Activated naive CD4-positive, alpha-beta T cell (primary cell): ENCODE results near the gene NMNAT1.
A peak's percentile ranks its signal among the peaks of the same experiment; 100 is the strongest.
"Not testable (repeated sequence)": the region's sequence is repeated elsewhere in the genome, so short reads cannot be mapped to it uniquely, and the experiment has no call there.

Experiments
- DNase-seq, 4 experiments: peaks; one replicate each; lab custom pipeline; 2025; lab: John Stamatoyannopoulos, UW

The NMNAT1 gene

DNA sequence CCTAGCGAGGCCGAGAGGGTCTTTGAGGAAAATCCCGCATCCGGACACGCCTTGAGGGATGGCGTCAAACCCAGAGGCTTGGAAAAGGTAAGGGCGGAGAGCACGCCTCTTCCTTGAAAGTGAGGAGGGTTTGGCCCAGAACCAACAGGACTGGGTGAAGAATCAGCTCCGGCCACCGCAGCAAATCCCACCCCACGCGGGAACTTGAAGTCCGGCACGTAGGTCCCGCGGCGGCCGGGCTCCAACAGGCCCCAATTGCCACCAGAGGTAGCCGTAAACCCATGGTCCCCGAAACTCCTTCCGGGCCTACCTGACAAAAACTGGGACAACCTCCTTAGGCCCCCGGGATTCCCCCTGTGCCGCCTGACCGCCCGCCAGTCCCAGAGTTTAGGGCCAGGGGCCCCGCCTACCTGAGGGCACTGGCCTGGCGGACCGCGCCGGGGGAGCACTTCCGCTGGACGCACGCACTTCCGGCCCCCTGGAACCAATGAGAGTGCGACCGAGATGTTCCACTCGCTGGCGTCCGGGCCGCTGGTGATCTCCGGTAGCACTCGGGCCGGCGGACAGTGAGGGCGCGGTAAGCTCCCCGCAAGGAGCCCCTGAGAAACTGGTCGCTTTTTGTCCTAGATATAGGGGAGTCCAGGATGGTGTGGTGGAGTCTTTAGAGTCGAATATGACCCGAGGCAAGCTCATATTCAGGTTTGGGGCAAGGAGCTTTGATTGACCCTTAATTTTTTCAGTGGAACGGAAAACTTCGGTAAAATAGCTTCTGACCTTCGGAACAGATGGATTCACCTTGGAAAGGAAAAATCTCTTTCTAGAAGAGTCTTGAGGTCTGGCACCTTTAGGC lies at the start of gene NMNAT1, which contains the start of gene LZIC:
Gene NMNAT1 (plus strand): TSS at position 537 of the 850 bp plus-strand sequence. CDS start 28,599 bp downstream, outside the sequence.
Gene LZIC (minus strand): TSS at position 453 of the 850 bp plus-strand sequence. CDS start 6,772 bp downstream, outside the sequence.
- peak; percentile 62 to 76 (median 74) for DNase-seq

DNA sequence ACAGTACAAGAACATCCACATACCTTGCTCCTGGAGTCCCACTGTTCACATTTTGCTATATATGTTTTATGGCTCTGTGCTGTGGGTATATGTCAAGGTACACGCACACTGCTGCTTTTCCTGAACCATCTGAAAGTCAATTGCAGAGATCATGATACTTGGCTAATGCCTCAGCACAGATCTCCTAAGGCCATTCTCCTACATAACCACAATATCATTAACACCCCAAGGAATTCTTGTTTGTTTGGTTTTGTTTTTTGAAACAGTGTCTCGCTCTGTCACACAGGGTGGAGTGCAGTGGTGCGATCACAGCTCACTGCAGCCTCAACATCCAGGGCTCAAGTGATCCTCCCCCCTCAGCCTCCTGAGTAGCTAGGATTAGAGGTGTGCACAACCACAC lies 49.2 kb upstream of the NMNAT1 start:
- no peak for DNase-seq

DNA sequence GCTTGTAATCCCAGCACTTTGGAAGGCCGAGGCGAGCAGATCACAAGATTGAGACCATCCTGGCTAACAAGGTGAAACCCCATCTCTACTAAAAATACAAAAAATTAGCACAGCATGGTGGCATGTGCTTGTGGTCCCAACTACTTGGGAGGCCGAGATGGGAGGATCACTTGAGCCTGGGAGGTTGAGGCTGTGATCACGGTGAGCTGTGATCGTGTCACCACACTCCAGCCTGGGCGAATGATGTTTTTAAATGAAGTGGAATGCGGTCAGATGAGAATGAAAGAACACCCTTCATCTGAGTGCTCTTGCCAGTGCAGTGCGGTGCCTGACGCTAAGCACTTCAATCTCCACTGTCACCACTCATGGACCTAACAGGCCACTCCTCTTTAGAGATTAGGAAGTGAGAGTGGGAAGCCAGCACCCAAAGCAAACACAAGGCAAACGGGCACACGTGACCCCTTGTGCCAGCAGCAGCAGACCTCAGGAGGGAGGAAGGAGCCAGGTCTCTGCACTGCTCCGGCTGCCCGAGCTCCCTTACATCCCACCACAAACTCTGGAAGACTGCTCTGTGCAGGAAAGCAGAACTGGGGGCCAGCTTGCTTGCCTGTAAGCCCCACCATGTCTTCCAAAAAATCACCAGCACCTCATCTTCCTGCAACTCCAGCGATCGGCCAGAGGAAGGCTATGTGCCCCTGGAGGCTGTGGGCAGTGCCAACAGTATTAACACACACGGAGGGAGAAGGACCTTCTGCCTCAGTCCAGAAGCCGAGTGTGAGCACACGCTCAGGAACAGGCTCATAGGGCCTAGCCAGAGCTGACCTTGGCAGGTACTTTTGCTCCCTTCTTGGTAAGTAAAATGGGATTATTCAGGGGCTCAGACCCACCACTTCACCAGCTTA lies 42.9 kb upstream of the NMNAT1 start:
- DNase-seq = no peak

DNA sequence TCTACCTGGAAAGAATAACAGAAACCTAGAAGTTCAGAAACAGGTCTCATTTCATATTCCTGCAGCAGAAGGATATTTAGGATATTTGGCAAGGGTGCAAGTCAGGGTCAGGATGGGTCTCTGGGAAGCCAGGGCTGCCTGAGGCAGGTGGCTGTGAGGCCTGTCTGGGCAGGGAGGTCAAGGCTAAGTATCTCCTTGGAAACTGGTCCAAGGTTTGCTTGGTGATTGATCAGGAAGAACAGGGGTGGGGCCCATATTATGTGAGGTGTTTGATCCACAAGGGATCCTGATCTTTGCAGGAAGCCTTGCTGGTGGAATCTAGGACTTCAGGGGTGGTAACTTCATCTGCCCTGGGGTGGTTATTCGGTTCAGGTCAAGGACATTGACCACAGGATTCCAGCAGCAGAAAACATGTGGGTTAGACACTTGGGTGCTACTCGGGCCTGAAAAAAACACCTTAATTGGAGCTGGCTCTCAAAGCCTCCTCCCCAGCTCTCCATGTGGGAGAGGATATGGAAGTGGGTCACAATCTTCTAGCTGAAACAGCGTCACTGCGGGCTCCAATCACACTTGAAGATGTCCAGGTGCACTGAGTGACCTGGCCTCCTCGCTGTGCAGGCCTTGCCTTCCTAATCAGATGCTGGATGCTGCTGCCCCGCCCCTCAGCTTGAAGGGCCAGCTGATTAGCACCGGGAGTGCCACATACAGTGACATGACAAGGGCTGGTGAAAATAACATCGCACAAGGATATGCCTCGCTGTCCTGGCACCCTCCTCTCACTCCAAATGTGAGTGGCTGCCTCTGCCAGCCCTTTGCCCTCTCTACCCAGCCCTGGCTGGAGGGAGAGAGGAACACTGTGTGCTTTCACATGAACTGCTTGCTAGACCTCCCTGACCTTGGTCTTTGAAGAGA lies 41.9 kb upstream of the NMNAT1 start:
- no peak for DNase-seq

DNA sequence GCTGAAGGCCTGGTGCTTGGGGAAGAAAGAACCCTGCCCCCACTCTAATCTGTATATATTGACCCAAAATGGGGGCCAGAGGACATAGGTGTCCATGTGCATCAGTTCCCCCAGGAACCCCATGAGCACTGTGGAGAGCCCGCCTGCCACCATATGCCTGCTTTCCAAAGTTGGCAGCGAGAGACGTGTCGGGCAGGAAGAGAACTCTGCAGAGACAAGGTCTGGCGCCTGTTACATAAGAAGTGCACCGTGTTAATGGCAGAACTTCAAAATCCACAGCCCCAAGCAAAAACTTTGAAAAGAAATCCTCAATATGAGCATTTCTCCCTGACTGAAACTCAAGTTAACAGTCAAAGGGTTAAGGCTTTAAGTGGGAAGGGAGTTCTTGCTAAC lies 41.2 kb upstream of the NMNAT1 start:
- DNase-seq = no peak

DNA sequence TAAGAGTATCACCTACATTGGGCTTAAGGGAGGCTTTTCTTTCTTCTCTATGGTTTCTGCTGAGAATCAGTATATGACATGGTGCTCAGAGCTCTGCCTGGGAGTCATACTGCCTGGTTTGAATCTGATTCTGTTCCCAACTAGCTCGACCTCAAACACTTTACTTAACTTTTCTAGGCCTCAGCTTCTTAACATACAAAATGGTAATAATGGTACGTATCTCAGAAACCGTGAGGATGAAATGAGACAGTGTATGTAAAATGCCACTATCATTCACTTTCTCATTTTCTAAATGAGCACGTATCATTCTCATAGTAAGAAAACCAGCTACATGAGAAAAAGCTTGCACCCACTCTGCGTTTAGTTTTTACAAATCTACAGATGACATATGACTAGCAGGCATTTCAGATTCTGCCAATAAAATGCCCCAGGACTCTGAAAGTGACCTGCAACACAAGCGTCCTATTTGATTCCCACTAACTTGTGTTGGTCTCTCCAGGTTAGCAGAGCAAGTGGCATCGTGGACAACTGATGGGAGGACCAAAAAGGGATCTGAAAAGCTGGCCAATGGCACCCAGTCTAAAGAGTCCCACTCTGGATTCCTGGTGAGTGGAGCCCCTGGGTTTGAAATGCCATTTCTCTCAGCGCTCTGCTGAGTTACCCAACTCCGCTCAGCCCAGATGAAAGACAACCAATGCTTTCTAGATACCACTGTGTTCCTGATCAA lies 39.3 kb upstream of the NMNAT1 start:
- no peak for DNase-seq

- DNase-seq = no peak
Observed at GRCh38 chr1:9904596-9904995, 38.7 kb upstream of the NMNAT1 start.

DNA sequence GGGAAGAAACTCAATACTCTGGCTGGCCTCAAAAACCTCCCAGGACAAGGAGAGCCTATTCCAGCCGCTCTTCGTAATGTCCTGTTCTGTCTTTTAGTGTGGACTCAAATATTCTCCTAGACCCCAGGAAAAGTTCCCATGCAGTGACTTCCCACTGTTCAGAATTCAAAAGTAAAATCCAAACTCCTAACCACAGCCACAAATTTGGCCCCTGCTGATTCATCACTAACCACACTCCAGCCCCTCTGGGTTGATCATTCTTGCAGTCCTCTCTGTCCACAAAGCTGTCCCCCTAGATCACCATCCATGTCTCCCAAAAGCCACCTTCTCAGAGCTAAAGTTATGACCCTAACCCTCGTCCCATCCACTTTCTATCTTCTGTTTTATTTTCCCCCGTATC lies 38.3 kb upstream of the NMNAT1 start:
- no peak for DNase-seq

DNA sequence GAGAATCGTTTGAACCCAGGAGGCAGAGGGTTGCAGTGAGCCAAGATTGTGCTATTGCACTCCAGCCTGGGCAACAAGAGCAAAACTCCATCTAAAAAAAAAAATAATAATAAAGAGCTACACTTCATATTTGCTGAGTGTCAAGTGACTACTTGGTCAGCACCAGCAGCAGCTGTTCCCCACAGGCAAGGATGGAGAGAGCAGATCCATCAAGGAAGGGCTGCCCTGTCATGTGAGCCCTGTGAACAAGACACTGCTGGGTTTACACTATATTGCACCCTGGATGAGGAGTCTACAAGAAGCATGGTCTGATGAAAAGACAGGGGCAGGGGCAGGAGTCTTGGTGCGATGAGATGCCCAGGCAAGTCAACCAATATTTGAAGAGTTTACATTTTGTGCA lies 36.8 kb upstream of the NMNAT1 start:
- DNase-seq = no peak

- no peak for DNase-seq
Observed at GRCh38 chr1:9907441-9907840, 35.8 kb upstream of the NMNAT1 start.

DNA sequence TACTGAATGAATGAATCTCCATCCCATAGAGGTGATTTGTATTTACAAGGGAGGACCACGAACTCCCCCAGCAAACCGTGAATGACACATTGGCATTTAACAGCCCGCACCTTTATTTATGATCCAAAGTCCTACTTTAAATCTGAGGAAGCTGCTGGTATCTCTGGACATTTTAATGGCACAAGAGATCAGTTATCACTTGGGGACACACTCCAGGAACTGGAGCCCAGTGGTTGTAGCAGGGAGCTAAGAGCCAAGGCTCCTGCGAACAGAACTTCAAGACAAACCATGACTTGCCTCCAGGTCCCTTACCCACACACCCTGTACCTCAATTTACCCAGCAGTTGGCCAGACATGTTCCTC lies 34.4 kb upstream of the NMNAT1 start:
- DNase-seq = no peak

GRCh38 chr1:9909234-9910046 lies 33.8 kb upstream of the NMNAT1 start:
- peak in 1 of 4 experiments; percentile 24 for DNase-seq

- DNase-seq = no peak
Observed at GRCh38 chr1:9910076-9910422, 33.2 kb upstream of the NMNAT1 start, which contains the start of gene CTNNBIP1. CTNNBIP1 (minus strand) TSS chr1:9910269; CDS start chr1:9872064, 38,205 bp downstream.

GRCh38 chr1:9910423-9911178 lies 32.7 kb upstream of the NMNAT1 start:
- DNase-seq = peak; percentile 99 to 100 (median 100)

DNA sequence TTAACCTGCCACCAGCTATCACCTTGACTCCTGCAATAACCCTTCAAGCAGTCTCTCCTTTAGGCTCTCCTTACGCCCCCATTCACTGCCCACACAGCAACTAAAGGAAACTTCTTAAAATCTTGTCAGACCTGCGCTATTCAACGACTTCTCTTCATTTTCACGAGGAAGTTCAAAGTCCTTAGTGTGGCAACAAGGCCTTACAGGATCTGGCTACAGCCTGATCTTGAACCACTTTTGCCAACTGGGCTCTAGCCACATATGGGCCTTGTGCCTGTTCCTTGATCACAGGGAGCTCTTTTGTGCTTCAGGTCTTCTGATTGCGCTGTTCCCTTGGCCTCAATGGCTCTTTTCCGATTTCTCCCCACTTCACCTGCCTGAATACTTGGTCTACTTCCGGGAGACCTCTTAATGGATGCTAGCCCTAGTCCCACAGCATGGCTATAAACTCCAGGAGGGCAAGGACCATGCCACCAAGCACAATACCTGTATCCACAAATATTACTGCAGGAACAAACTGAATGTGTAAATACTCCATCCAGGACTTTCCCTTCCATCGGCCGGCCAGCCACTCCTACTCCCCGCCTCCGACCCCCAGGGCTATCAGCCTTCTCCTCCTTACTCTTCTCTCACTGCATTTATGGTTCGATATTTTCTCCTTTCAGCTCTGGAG lies 30.9 kb upstream of the NMNAT1 start:
- DNase-seq = no peak

DNA sequence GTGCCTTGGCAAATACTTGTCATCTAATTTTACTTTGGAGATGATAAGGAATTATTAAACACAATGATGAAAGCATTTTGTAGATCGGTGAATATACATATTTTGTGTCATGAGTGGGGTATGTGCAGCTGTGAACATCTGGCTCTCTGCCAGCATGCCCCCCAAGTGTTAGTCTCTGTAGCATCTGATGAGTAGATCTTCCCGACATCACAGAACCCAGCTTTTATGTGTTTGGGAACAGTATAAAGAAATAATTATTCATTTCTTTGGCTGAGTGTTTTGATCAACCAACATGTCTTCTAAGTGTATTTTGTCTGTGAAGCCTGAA lies 28.7 kb upstream of the NMNAT1 start:
- DNase-seq = no peak

- DNase-seq = no peak
Observed at GRCh38 chr1:9916452-9916851, 26.8 kb upstream of the NMNAT1 start.

- DNase-seq = not testable (repeated sequence)
Observed at GRCh38 chr1:9917495-9917894, 25.8 kb upstream of the NMNAT1 start.

GRCh38 chr1:9917901-9918300 lies 25.4 kb upstream of the NMNAT1 start:
- no peak for DNase-seq
